BJ (cell line): Measurements from ENCODE around the gene XIST. TPM values are rescaled to one million over a fixed set of nuclear protein-coding genes. Genes with fewer than 3 reads are reported as not detected.

ENCODE experiments used
- CTCF ChIA-PET: fragments of 350-600 bp; formaldehyde crosslinking; extraction: SDS; loops from one replicate; lab custom pipeline; 2021; ENCODE audit warnings: antibody characterized with exemption, inconsistent platforms; lab: Yijun Ruan, JAX
- POLR2A ChIA-PET: fragments of 300-600 bp; sonication (Branson Sonifier 250); formaldehyde crosslinking; extraction: SDS; loops from one replicate; lab custom pipeline; 2021; ENCODE audit warnings: antibody characterized with exemption; lab: Charles Lee
- DNase-seq: peaks from one replicate; pipeline ENCODE4 v3.0.0-alpha.2; 2011; ENCODE audit warnings: low read depth
- H3K27me3 ChIP-seq: 2 replicates; pipeline ENCODE4 v1.6.0; 2011; ENCODE audit warnings: low read length; ENCODE audit not compliant: control insufficient read depth, insufficient read depth
- H3K36me3 ChIP-seq: 2 replicates; pipeline ENCODE4 v1.5.1; 2011; ENCODE audit warnings: low read length; ENCODE audit not compliant: control insufficient read depth, insufficient read depth
- H3K4me3 ChIP-seq: 2 replicates; pipeline ENCODE4 v1.5.1; 2011; ENCODE audit warnings: low read depth, mild to moderate bottlenecking, control low read depth, low read length
- CTCF ChIP-seq: IDR thresholded peaks from 2 replicates; pipeline ENCODE4 v1.5.1; 2011; ENCODE audit warnings: low read depth, mild to moderate bottlenecking, control low read depth, inconsistent platforms, low read length, moderate library complexity; ENCODE audit not compliant: insufficient read depth
- polyA plus RNA-seq: library from polyadenylated mRNA; depleted of rRNA; stranded (reverse); fragments of >200 nt; gene quantifications from 2 replicates; pipeline ENCODE4 v1.2.3, GENCODE V29; 2011

Gene XIST
- polyA plus RNA-seq, 1 experiment = 0.11 TPM

DNA sequence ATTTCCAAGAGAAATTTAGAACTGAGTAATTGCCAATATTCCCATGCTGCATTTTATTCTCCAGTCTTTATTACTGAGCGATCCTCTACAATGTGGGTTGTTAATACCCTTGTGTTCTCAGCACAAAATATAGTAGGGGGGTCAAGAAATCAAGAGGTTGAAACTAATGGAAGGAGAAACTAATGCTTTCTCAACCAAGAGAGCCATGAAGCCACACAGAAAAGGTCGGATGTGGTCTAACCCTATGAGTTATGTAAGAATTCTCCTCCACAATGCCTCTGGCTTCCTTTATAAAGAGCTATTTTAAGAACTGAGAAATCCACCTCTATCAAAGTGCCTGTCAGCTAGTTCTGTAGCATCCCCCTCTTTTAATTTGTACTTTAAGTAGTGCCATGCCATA, 21.0 kb downstream of the XIST start:
- TF ChIP-seq CTCF = no peak
- ChIA-PET CTCF (no interaction called here), POLR2A (no interaction called here)
- Histone ChIP-seq H3K27me3 (no peaks in the 10 kb centered on the region), H3K36me3 (no peaks in the 10 kb centered on the region), H3K4me3 (no peak overlapping the region)
- no peak for DNase-seq

GRCh38 chrX:73830489-73831414, 21.8 kb downstream of the XIST start:
- no peak for DNase-seq
- H3K27me3 ChIP-seq = no peaks in the 10 kb centered on the region
- no peaks in the 10 kb centered on the region for H3K36me3 ChIP-seq
- TF ChIP-seq CTCF = no peak
- H3K4me3 ChIP-seq = no peak overlapping the region
- CTCF ChIA-PET = no interaction called here
- POLR2A ChIA-PET = no interaction called here

DNA sequence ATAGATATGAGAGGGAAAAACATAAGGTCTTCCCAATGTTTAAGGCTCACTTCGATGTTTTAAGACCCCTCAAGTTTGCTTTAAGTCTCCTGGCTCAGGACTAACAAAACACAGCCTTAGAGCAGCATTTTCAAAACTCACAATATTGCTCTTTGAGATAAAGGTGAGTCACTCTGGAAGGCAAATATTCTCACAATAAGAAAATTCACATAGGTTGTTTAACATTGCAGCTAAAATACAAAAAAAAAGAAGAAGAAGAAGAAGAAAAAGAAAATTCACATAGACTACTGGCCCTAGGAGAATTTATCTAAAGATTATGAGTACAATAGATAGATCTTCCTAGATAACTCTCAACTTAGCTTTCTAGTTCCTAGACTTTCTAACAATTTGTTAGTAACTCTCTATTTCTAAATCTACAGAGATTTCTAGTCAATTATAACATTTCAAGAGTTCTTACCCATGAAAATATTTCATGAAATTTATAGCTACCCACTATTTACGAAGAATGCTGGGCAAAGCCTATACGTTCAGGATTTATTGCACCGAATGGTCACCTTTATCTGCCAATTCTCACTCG, 22.5 kb downstream of the XIST start:
- H3K27me3 ChIP-seq = no peaks in the 10 kb centered on the region
- TF ChIP-seq CTCF = no peak
- no peaks in the 10 kb centered on the region for H3K36me3 ChIP-seq
- H3K4me3 ChIP-seq = no peak overlapping the region
- DNase-seq = no peak
- ChIA-PET POLR2A (no interaction called here), CTCF (no interaction called here)

GRCh38 chrX:73828080-73828720, 24.3 kb downstream of the XIST start:
- POLR2A ChIA-PET = no interaction called here
- DNase-seq = no peak
- Histone ChIP-seq H3K4me3 (no peak overlapping the region), H3K27me3 (no peaks in the 10 kb centered on the region), H3K36me3 (no peaks in the 10 kb centered on the region)
- CTCF ChIA-PET = no interaction called here
- TF ChIP-seq CTCF = no peak

DNA sequence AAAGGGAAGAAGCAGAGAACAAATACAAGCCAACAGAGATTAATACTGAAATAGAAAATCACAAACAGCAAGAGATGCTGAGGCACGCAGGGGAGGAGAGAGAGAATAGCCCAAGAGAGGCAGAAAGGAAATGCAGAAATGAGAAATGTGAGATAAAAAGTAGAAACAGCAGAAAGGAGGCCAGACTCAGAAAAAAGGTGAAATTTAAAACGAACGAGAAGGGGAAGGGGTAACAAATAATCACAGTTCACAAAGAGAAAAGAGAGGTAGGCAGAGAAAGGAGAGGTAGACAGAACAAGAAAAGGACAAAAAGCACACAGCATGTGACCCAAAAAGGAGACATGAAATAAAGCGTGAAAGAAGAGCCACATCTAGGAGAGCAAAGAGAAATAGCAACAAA, 25.1 kb downstream of the XIST start:
- no peaks in the 10 kb centered on the region for H3K27me3 ChIP-seq
- no peaks in the 10 kb centered on the region for H3K36me3 ChIP-seq
- H3K4me3 ChIP-seq = no peak overlapping the region
- ChIA-PET CTCF (no interaction called here), POLR2A (no interaction called here)
- no peak for DNase-seq
- no peak for TF ChIP-seq CTCF
